H1 (cell line): ENCODE measurements around the gene QDPR. TPM values are rescaled to one million over a fixed set of nuclear protein-coding genes. Genes with fewer than 3 reads are reported as not detected.

ENCODE experiments used
- TEAD4 ChIP-seq: IDR thresholded peaks from 2 replicates; pipeline ENCODE4 v1.6.1; 2012; ENCODE audit warnings: low read depth, low read length, inconsistent platforms, mixed read lengths
- polyA plus RNA-seq, 7 experiments: library from polyadenylated mRNA; depleted of rRNA in 3 of 7; stranded (reverse) in 5 of 7; unstranded in 2 of 7; fragments of >200 nt in 5 of 7; fragments of 200-250 nt in 2 of 7; gene quantifications; 1 replicate in 5 of 7; 2 replicates in 1 of 7; 4 replicates in 1 of 7; pipeline versions ENCODE4 v1.2.1 to v1.2.3, GENCODE V29; 2011 to 2013; ENCODE audit warnings: missing spikeins in 2 of 7, mixed read lengths in 2 of 7
- total RNA-seq: library from RNA; stranded (reverse); fragmentation: NEBNext Ultra II Directional; extraction: Animal tissue kit (Norgen Biotek cat#: 25700); gene quantifications from 2 replicates; pipeline ENCODE4 v1.2.1, GENCODE V29; 2021

Gene QDPR
- total and polyA plus RNA-seq, 2 of the 8 experiments (the other 6 are each of a cell fraction or from before 2014, with no cell fraction given): 33.6 to 35.9 TPM

DNA sequence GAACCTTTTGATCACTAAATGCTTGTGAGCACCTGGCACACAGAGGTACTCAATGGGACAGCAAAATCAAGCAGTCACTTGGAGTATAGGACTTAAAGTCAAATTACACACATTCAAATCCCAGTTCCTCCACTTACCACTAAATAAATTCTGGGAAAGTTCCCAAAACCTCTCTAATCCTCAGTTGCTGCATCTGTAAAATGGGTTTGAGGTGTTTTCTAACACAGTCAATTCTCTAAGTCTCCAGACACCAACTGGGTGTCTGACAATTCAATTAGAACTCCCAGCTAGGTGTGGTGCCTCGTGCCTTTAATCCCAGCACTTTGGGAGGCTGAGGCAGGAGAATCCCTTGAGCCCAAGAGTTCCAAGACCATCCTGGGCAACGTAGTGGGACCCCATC is 19.0 kb downstream of the QDPR start (continued):
- TF ChIP-seq TEAD4: no peak
